ENCODE measurements around the gene SASH3. TPM values are rescaled to one million over a fixed set of nuclear protein-coding genes. Genes with fewer than 3 reads are reported as not detected.
A peak's percentile ranks its signal among the peaks of the same experiment; 100 is the strongest.

SASH3 gene
- total and polyA plus RNA-seq, 8 donors = 2.3 to 62.9 (median 4.1) TPM

- peaks cover 0 to 18% of the 10 kb centered on the region in 2 donors for H3K4me1 ChIP-seq
- intact Hi-C loops (cut with DNase I) = no loop called here
- no peaks in the 10 kb centered on the region for H3K9me3 ChIP-seq
- ATAC-seq (no peak), DNase-seq (no peak)
- H3K36me3 ChIP-seq = no peaks in the 10 kb centered on the region
- no peaks in the 10 kb centered on the region for H3K27me3 ChIP-seq
- peak overlapping the region in 1 of 2 donors; percentile 56 for H3K4me3 ChIP-seq
- TF ChIP-seq CTCF (IDR thresholded peaks at IDR 0.05) = no peak
- H3K27ac ChIP-seq = peak overlapping the region in 1 of 2 donors; percentile 92
Observed at GRCh38 chrX:129782706-129783105, 3.0 kb downstream of the SASH3 start.

- H3K27me3 ChIP-seq = no peaks in the 10 kb centered on the region
- DNase-seq (no peak), ATAC-seq (no peak)
- peaks cover 0 to 12% of the 10 kb centered on the region in 2 donors for H3K4me1 ChIP-seq
- no peak for TF ChIP-seq CTCF (IDR thresholded peaks at IDR 0.05)
- peak overlapping the region in 1 of 2 donors; percentile 33 for H3K27ac ChIP-seq
- H3K4me3 ChIP-seq = peak overlapping the region in 1 of 2 donors; percentile 56
- intact Hi-C loops (cut with DNase I) = no loop called here
- peaks cover 0 to 4% of the 10 kb centered on the region in 2 donors for H3K36me3 ChIP-seq
- no peaks in the 10 kb centered on the region for H3K9me3 ChIP-seq
Observed at GRCh38 chrX:129783291-129783713, 3.6 kb downstream of the SASH3 start.

- ATAC-seq (no peak), DNase-seq (no peak)
- peak overlapping the region in 1 of 2 donors; percentile 33 for H3K27ac ChIP-seq
- TF ChIP-seq CTCF (IDR thresholded peaks at IDR 0.05) = no peak
- no peaks in the 10 kb centered on the region for H3K9me3 ChIP-seq
- H3K36me3 ChIP-seq = peaks cover 0 to 13% of the 10 kb centered on the region in 2 donors
- intact Hi-C loops (cut with DNase I) = no loop called here
- H3K4me3 ChIP-seq = peak overlapping the region in 1 of 2 donors; percentile 56
- peaks cover 0 to 4% of the 10 kb centered on the region in 2 donors for H3K4me1 ChIP-seq
- H3K27me3 ChIP-seq = no peaks in the 10 kb centered on the region
Observed at GRCh38 chrX:129784371-129784770, 4.6 kb downstream of the SASH3 start.

- intact Hi-C loops (cut with DNase I) = no loop called here
- no peak for ATAC-seq
- no peak for TF ChIP-seq CTCF (IDR thresholded peaks at IDR 0.05)
- DNase-seq = no peak
- Histone ChIP-seq H3K9me3 (no peaks in the 10 kb centered on the region), H3K27ac (no peak overlapping the region), H3K4me3 (peak overlapping the region in 1 of 2 donors; percentile 16), H3K36me3 (peaks cover 0 to 21% of the 10 kb centered on the region in 2 donors), H3K4me1 (peaks cover 0 to 4% of the 10 kb centered on the region in 2 donors), H3K27me3 (no peaks in the 10 kb centered on the region)
Observed at GRCh38 chrX:129785160-129785947, 5.6 kb downstream of the SASH3 start.

- no peak for TF ChIP-seq CTCF (IDR thresholded peaks at IDR 0.05)
- Histone ChIP-seq H3K27me3 (no peaks in the 10 kb centered on the region), H3K36me3 (peaks cover 0 to 30% of the 10 kb centered on the region in 2 donors), H3K9me3 (no peaks in the 10 kb centered on the region), H3K27ac (no peak overlapping the region), H3K4me1 (peaks cover 0 to 4% of the 10 kb centered on the region in 2 donors), H3K4me3 (no peak overlapping the region)
- no peak for ATAC-seq
- intact Hi-C loops (cut with DNase I) = no loop called here
- DNase-seq = no peak
Observed at GRCh38 chrX:129786210-129786651, 6.5 kb downstream of the SASH3 start.
